Natural killer cell (primary cell): ENCODE results near the gene HABP2. TPM values are rescaled to one million over a fixed set of nuclear protein-coding genes. Genes with fewer than 3 reads are reported as not detected.

Experiments used
- ATAC-seq, 3 donors: fragments of 150-1000 bp in 2 of 3; fragments of 200-7000 bp in 1 of 3; cut with Tn5 transposase; 1 replicate in 1 of 3; 2 replicates in 2 of 3; pipeline ENCODE4 v1.10.0; 2021; ENCODE audit warnings: mild to moderate bottlenecking in 2 of 3, moderate library complexity in 2 of 3
- DNase-seq, 2 donors: peaks; one replicate each; pipeline versions ENCODE4 v3.0.0 to v3.0.0-alpha.2; 2013 to 2021; ENCODE audit warnings: mixed read lengths in 1 of 2
- H3K27ac ChIP-seq: one replicate; pipeline ENCODE4 v1.5.1; 2013; ENCODE audit warnings: mild to moderate bottlenecking, low read length
- H3K27me3 ChIP-seq: one replicate; pipeline ENCODE4 v1.6.1; 2013; ENCODE audit warnings: low read length; ENCODE audit not compliant: control insufficient read depth, insufficient read depth
- H3K36me3 ChIP-seq: one replicate; pipeline ENCODE4 v1.6.1; 2013; ENCODE audit warnings: low read length; ENCODE audit not compliant: control insufficient read depth, insufficient read depth
- H3K4me1 ChIP-seq: one replicate; pipeline ENCODE4 v1.6.1; 2013; ENCODE audit warnings: low read length; ENCODE audit not compliant: control insufficient read depth, insufficient read depth
- H3K4me3 ChIP-seq: one replicate; pipeline ENCODE4 v1.5.1; 2013; ENCODE audit warnings: low read length
- H3K9me3 ChIP-seq: one replicate; pipeline ENCODE4 v1.6.1; 2013; ENCODE audit warnings: low read length; ENCODE audit not compliant: control insufficient read depth, insufficient read depth
- H3K27ac Mint-ChIP-seq, 2 donors: one replicate each; pipeline ENCODE4 v1.8.0; 2022; ENCODE audit warnings: mild to moderate bottlenecking in 2 of 2, mixed read lengths in 2 of 2, moderate library complexity in 1 of 2
- H3K27me3 Mint-ChIP-seq, 2 donors: one replicate each; pipeline ENCODE4 v1.8.0; 2022; ENCODE audit warnings: low read depth in 2 of 2, mixed read lengths in 2 of 2
- H3K36me3 Mint-ChIP-seq: one replicate; pipeline ENCODE4 v1.8.0; 2022; ENCODE audit warnings: mixed read lengths
- H3K4me1 Mint-ChIP-seq, 2 donors: one replicate each; pipeline ENCODE4 v1.8.0; 2022; ENCODE audit warnings: mixed read lengths in 2 of 2
- H3K4me3 Mint-ChIP-seq: one replicate; pipeline ENCODE4 v1.8.0; 2022; ENCODE audit warnings: mild to moderate bottlenecking, moderate library complexity, mixed read lengths
- H3K9me3 Mint-ChIP-seq, 2 donors: one replicate each; pipeline ENCODE4 v1.8.0; 2022; ENCODE audit warnings: mixed read lengths in 2 of 2
- CTCF ChIP-seq: fragments of 200-600 bp; IDR thresholded peaks from one replicate; pipeline ENCODE4 v1.8.0; 2022; ENCODE audit warnings: antibody characterized with exemption
- WGBS: methylation state at CpG from one replicate; pipeline ENCODE4 v1.1.7; 2013; ENCODE audit warnings: missing lambda C conversion rate; ENCODE audit not compliant: insufficient coverage; 5-methylcytosine and 5-hydroxymethylcytosine counted together
- intact Hi-C: fragments of 100-400 bp; cut with micrococcal nuclease; formaldehyde crosslinking; loops from one replicate; pipeline ENCODE4 v1.14.2; 2022
- total RNA-seq, 4 donors: library from RNA; stranded (reverse); fragments of 120-200 nt in 1 of 4; gene quantifications; one replicate each; pipeline versions ENCODE4 v1.2.3 to v1.2.4, GENCODE V29; 2013 to 2022

Gene HABP2
- total RNA-seq, 3 donors from 2014 or later (not counting 1 experiment from before 2014, with no cell fraction given), result not detected

GRCh38 chr10:113511419-113511818 is 41.4 kb upstream of the HABP2 start:
- H3K9me3 Mint-ChIP-seq, result peaks cover 6% of the 10 kb centered on the region in 2 donors
- H3K27ac Mint-ChIP-seq, result no peak overlapping the region
- H3K4me1 ChIP-seq, result no peaks in the 10 kb centered on the region
- H3K36me3 ChIP-seq, result no peaks in the 10 kb centered on the region
- no peak overlapping the region for H3K4me3 Mint-ChIP-seq
- intact Hi-C loops, result no loop called here
- no peak for TF ChIP-seq CTCF
- H3K4me3 ChIP-seq, result no peak overlapping the region
- peaks cover 2% of the 10 kb centered on the region for H3K27me3 ChIP-seq
- peaks cover 9% of the 10 kb centered on the region for H3K36me3 Mint-ChIP-seq
- no peak overlapping the region for H3K27ac ChIP-seq
- no peaks in the 10 kb centered on the region for H3K9me3 ChIP-seq
- no peaks in the 10 kb centered on the region for H3K4me1 Mint-ChIP-seq
- DNase-seq (no peak), ATAC-seq (no peak)
- H3K27me3 Mint-ChIP-seq, result peaks cover 8 to 10% of the 10 kb centered on the region in 2 donors

DNA sequence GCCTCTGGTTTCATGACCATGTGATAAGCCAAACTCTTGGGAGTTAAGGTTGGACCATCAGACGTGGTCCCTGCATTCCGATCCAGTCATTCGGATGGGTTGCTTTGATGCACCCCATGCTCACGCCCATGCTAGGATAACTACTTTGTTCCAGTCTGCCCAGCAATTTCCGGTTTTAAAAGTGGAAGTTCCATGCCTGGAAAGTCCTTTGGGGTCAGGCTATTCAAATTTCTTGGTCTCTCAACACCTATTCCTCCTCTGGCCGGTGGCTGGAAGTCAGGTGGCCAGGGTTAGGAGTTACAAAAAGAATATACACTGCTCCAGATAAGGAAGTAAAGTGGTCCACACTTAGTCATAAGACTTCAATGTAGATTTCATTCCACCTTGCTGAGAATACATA is 37.7 kb upstream of the HABP2 start:
- H3K36me3 Mint-ChIP-seq, result peaks cover 9% of the 10 kb centered on the region
- 84% methylated on average over 5 of the region's 6 CpGs for WGBS
- DNase-seq, result no peak
- Histone ChIP-seq H3K9me3 (no peaks in the 10 kb centered on the region), H3K4me3 (no peak overlapping the region), H3K4me1 (no peaks in the 10 kb centered on the region), H3K27ac (no peak overlapping the region), H3K27me3 (peaks cover 2% of the 10 kb centered on the region), H3K36me3 (no peaks in the 10 kb centered on the region)
- H3K4me3 Mint-ChIP-seq, result no peak overlapping the region
- no peak for ATAC-seq
- peaks cover 7 to 14% of the 10 kb centered on the region in 2 donors for H3K27me3 Mint-ChIP-seq
- no peak overlapping the region for H3K27ac Mint-ChIP-seq
- intact Hi-C loops, result no loop called here
- peaks cover 6% of the 10 kb centered on the region in 2 donors for H3K9me3 Mint-ChIP-seq
- TF ChIP-seq CTCF, result no peak
- H3K4me1 Mint-ChIP-seq, result no peaks in the 10 kb centered on the region

DNA sequence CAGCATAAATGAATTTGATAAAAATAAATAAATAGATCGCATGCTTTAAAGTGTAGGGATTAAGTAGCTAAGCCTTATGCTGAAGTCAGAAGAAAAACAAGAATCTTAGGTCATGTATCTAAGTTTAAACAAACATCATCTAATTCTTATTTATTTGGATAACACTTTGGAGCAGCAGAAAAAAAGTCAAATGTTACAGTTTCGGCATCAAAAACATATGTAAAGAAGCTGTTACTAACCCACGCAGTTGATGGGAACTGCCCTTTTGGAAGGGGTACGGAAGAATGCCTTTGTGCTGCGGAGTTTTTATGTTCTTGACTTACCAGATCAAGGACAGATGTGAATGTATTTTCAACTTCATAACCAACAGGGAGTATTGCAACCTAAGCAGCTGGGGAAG is 37.3 kb upstream of the HABP2 start:
- intact Hi-C loops, result no loop called here
- ATAC-seq (no peak), DNase-seq (no peak)
- H3K9me3 Mint-ChIP-seq, result peaks cover 6% of the 10 kb centered on the region in 2 donors
- H3K9me3 ChIP-seq, result no peaks in the 10 kb centered on the region
- H3K27me3 Mint-ChIP-seq, result peaks cover 7 to 14% of the 10 kb centered on the region in 2 donors
- no peak overlapping the region for H3K4me3 Mint-ChIP-seq
- 90% methylated on average over 5 of the region's 5 CpGs for WGBS
- H3K27me3 ChIP-seq, result peaks cover 2% of the 10 kb centered on the region
- no peaks in the 10 kb centered on the region for H3K4me1 Mint-ChIP-seq
- TF ChIP-seq CTCF, result no peak
- H3K4me1 ChIP-seq, result no peaks in the 10 kb centered on the region
- H3K27ac ChIP-seq, result no peak overlapping the region
- no peak overlapping the region for H3K27ac Mint-ChIP-seq
- peaks cover 9% of the 10 kb centered on the region for H3K36me3 Mint-ChIP-seq
- H3K36me3 ChIP-seq, result no peaks in the 10 kb centered on the region
- H3K4me3 ChIP-seq, result no peak overlapping the region

- no peak for TF ChIP-seq CTCF
- no peak for ATAC-seq
These were observed 36.8 kb upstream of the HABP2 start for GRCh38 chr10:113516061-113516460.

More at GRCh38 chr10:113516061-113516460, 36.8 kb upstream of the HABP2 start:
- Mint-ChIP-seq H3K4me1 (no peaks in the 10 kb centered on the region), H3K9me3 (peaks cover 6% of the 10 kb centered on the region in 2 donors), H3K27ac (no peak overlapping the region), H3K27me3 (peaks cover 7 to 14% of the 10 kb centered on the region in 2 donors), H3K4me3 (no peak overlapping the region), H3K36me3 (peaks cover 9% of the 10 kb centered on the region)
- Histone ChIP-seq H3K36me3 (no peaks in the 10 kb centered on the region), H3K9me3 (no peaks in the 10 kb centered on the region), H3K27ac (no peak overlapping the region), H3K4me1 (no peaks in the 10 kb centered on the region), H3K27me3 (peaks cover 2% of the 10 kb centered on the region), H3K4me3 (no peak overlapping the region)
- intact Hi-C loops, result no loop called here
- WGBS, result 93% methylated on average over 3 of the region's 3 CpGs
- DNase-seq, result no peak
